ENCODE results near the gene NDFIP1. TPM values are rescaled to one million over a fixed set of nuclear protein-coding genes. Genes with fewer than 3 reads are reported as not detected.

NDFIP1 gene
- total and polyA plus RNA-seq, 2 of the 4 experiments (the other 2 are of a cell fraction): 7.7 to 15.4 TPM

GRCh38 chr5:142098931-142099330, 9.6 kb upstream of the NDFIP1 start:
- no peak for DNase-seq
- Histone ChIP-seq H3K4me1 (ENCODE audit: control insufficient read depth, insufficient read depth, low read length) (no peaks in the 10 kb centered on the region), H4K5ac (ENCODE audit: low read depth, low read length) (no peak overlapping the region), H3K56ac (ENCODE audit: extremely low read depth, insufficient read depth, low read length) (no peak overlapping the region), H3K9ac (ENCODE audit: low read depth, low read length) (no peak overlapping the region), H2BK20ac (ENCODE audit: low read depth, low read length) (no peak overlapping the region), H2AFZ (replicated peaks; ENCODE audit: low read length, poor library complexity) (no peak overlapping the region), H4K8ac (ENCODE audit: low read depth in 2 of 2, low read length in 2 of 2) (no peak overlapping the region), H3K36me3 (ENCODE audit: control insufficient read depth, insufficient read depth, low read length) (no peaks in the 10 kb centered on the region), H3K27me3 (ENCODE audit: control insufficient read depth, insufficient read depth, low read length) (peaks cover 11% of the 10 kb centered on the region), H2BK5ac (ENCODE audit: low read depth, low read length, poor library complexity, severe bottlenecking) (no peak overlapping the region), H3K27ac (ENCODE audit: insufficient read depth, low read length) (no peak overlapping the region), H3K4me2 (ENCODE audit: low read depth, low read length) (no peak overlapping the region), H2BK120ac (ENCODE audit: low read depth, low read length) (no peak overlapping the region), H3K79me1 (ENCODE audit: low read depth in 1 of 2, low read length in 2 of 2) (no peaks in the 10 kb centered on the region), H3K4ac (ENCODE audit: low read depth, low read length) (no peak overlapping the region), H3K14ac (replicated peaks; ENCODE audit: low read depth, low read length) (no peak overlapping the region), H3K18ac (ENCODE audit: low read depth, low read length) (no peak overlapping the region), H3K9me1 (ENCODE audit: insufficient read depth, low read length) (no peaks in the 10 kb centered on the region), H4K20me1 (ENCODE audit: insufficient read depth, low read length) (no peaks in the 10 kb centered on the region), H2AK5ac (ENCODE audit: low read depth, low read length) (no peak overlapping the region), H3K4me3 (ENCODE audit: insufficient read depth, low read depth, low read length) (no peak overlapping the region), H2AK9ac (replicated peaks; ENCODE audit: low read depth, low read length, poor library complexity) (no peak overlapping the region), H4K91ac (ENCODE audit: insufficient read depth, low read depth, low read length) (no peak overlapping the region), H3K23ac (ENCODE audit: low read depth, low read length) (no peak overlapping the region), H3K9me3 (ENCODE audit: control insufficient read depth, insufficient read depth, low read length) (no peaks in the 10 kb centered on the region), H2BK15ac (ENCODE audit: low read depth, low read length) (no peak overlapping the region)
- no TSS peak for BruUV-seq (replicated peaks)
- dilution Hi-C loops (cut with HindIII; ENCODE audit: low sequenced_read_pairs, unreplicated experiment) (no loop called here), in situ Hi-C loops (cut with MboI; ENCODE audit: low sequenced_read_pairs) (no loop called here), intact Hi-C loops (cut with micrococcal nuclease) (no loop called here)
- TF ChIP-seq RCOR1 (IDR thresholded peaks at IDR 0.05; ENCODE audit: insufficient replicate concordance, low read length): no peak
- TF ChIP-seq MXI1 (IDR thresholded peaks at IDR 0.05; ENCODE audit: borderline replicate concordance, low read depth, low read length): no peak
- TF ChIP-seq NFE2L2 (IDR thresholded peaks at IDR 0.05; ENCODE audit: low read depth, low read length): no peak
- TF ChIP-seq USF2 (IDR thresholded peaks at IDR 0.05; ENCODE audit: low read depth, low read length): no peak
- TF ChIP-seq BHLHE40 (IDR thresholded peaks at IDR 0.05; ENCODE audit: low read depth, low read length): no peak
- TF ChIP-seq CTCF (conservative IDR thresholded peaks at IDR 0.05; ENCODE audit: low read depth, low read length): no peak
- TF ChIP-seq ELK1 (IDR thresholded peaks at IDR 0.05; ENCODE audit: borderline replicate concordance, low read depth, low read length): no peak
- no peak for TF ChIP-seq POLR2A (IDR thresholded peaks at IDR 0.05; ENCODE audit: low read depth, low read length)
- ChIA-PET CTCF (no interaction called here), POLR2A (ENCODE audit: unreplicated experiment) (no interaction called here)
- ATAC-seq (ENCODE audit: low read depth): no peak
